ENCODE results near the gene GDPD4. TPM values are rescaled to one million over a fixed set of nuclear protein-coding genes. Genes with fewer than 3 reads are reported as not detected.

GDPD4 gene
- polyA plus RNA-seq, 1 experiment, result not detected

- H3K9me3 ChIP-seq (ENCODE audit: control insufficient read depth, insufficient read depth, low read length), result peaks cover 3% of the 10 kb centered on the region
- no peak for TF ChIP-seq CTCF (IDR thresholded peaks at IDR 0.05; ENCODE audit: low read depth, low read length)
- ChIA-PET POLR2A (interaction anchor here (0.7 kb wide), 1 partner anchor 13 kb away, joined by 3 read pairs; no protein-coding TSS in a partner anchor), CTCF (no interaction called here)
- no peak for DNase-seq (ENCODE audit: low read depth, low spot score)
- H3K27me3 ChIP-seq (ENCODE audit: control insufficient read depth, insufficient read depth, low read length), result no peaks in the 10 kb centered on the region
- no peak overlapping the region for H3K27ac ChIP-seq (ENCODE audit: low read depth, low read length)
- no peak overlapping the region for H3K4me3 ChIP-seq (ENCODE audit: low read depth, low read length)
Measured at GRCh38 chr11:77250881-77251640, 50.4 kb downstream of the GDPD4 start.

GRCh38 chr11:77249427-77249826 lies 52.1 kb downstream of the GDPD4 start:
- no peaks in the 10 kb centered on the region for H3K27me3 ChIP-seq (ENCODE audit: control insufficient read depth, insufficient read depth, low read length)
- no peak for TF ChIP-seq CTCF (IDR thresholded peaks at IDR 0.05; ENCODE audit: low read depth, low read length)
- POLR2A ChIA-PET, result no interaction called here
- peaks cover 3% of the 10 kb centered on the region for H3K9me3 ChIP-seq (ENCODE audit: control insufficient read depth, insufficient read depth, low read length)
- H3K4me3 ChIP-seq (ENCODE audit: low read depth, low read length), result no peak overlapping the region
- no peak for DNase-seq (ENCODE audit: low read depth, low spot score)
- H3K27ac ChIP-seq (ENCODE audit: low read depth, low read length), result no peak overlapping the region
- CTCF ChIA-PET, result interaction anchor here (0.7 to 1.1 kb wide), 3 partner anchors 54 to 299 kb away, joined by 3 read pairs; no protein-coding TSS in a partner anchor

- POLR2A ChIA-PET, result no interaction called here
- Histone ChIP-seq H3K27me3 (ENCODE audit: control insufficient read depth, insufficient read depth, low read length) (no peaks in the 10 kb centered on the region), H3K27ac (ENCODE audit: low read depth, low read length) (peak overlapping the region; percentile 62), H3K4me3 (ENCODE audit: low read depth, low read length) (no peak overlapping the region), H3K9me3 (ENCODE audit: control insufficient read depth, insufficient read depth, low read length) (no peaks in the 10 kb centered on the region)
- TF ChIP-seq CTCF (IDR thresholded peaks at IDR 0.05; ENCODE audit: low read depth, low read length), result no peak
- DNase-seq (ENCODE audit: low read depth, low spot score), result no peak
- CTCF ChIA-PET, result no interaction called here
Measured at GRCh38 chr11:77244277-77245027, 57.0 kb downstream of the GDPD4 start.

DNA sequence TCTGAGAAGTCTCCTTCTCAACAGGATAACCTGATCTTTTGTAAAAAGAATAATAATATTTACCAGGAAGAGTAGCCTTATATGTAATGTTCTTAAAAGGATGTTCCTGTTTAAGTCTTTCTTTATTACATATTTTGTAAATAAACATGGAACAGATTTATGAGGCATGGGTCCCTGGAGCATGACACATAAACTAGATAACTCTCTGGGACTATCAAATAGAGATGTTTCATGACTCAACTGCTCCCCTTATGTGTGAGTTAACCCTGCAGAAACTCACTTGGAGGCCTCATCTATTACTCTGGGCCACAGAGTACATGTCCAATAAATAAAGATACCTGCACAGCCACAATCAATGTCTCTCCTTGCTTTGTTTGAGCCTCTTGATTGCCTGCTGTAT lies 64.6 kb downstream of the GDPD4 start:
- Histone ChIP-seq H3K4me3 (ENCODE audit: low read depth, low read length) (no peak overlapping the region), H3K27me3 (ENCODE audit: control insufficient read depth, insufficient read depth, low read length) (no peaks in the 10 kb centered on the region), H3K9me3 (ENCODE audit: control insufficient read depth, insufficient read depth, low read length) (no peaks in the 10 kb centered on the region), H3K27ac (ENCODE audit: low read depth, low read length) (no peak overlapping the region)
- no peak for TF ChIP-seq CTCF (IDR thresholded peaks at IDR 0.05; ENCODE audit: low read depth, low read length)
- CTCF ChIA-PET, result interaction anchor here (0.6 to 1.4 kb wide), 2 partner anchors 89 to 189 kb away, joined by 3 read pairs; no protein-coding TSS in a partner anchor
- POLR2A ChIA-PET, result no interaction called here
- DNase-seq (ENCODE audit: low read depth, low spot score), result no peak

DNA sequence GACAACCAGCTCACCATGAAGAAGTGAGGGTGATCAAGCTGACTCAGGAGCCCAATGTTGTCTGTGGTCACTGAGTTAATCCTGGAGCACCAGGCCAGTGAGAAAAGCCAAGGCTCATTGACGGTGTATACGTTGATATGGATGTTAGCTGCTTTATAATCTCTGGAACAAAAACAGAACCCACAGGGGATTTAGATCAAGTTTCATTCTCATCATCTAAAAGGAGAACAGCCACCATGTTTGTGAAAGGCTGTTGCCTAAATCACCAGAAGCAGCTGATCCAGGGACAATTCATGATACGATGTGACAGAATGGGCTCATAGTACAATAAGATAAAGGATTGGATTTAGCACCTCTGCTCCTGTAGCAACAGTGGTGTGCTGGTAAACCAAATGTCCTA lies 68.5 kb downstream of the GDPD4 start:
- ChIA-PET POLR2A (interaction anchor here (0.7 kb wide), 1 partner anchor 179 kb away, joined by 7 read pairs; no protein-coding TSS in a partner anchor), CTCF (no interaction called here)

More for the DNA sequence above, 68.5 kb downstream of the GDPD4 start:
- Histone ChIP-seq H3K4me3 (ENCODE audit: low read depth, low read length) (no peak overlapping the region), H3K27me3 (ENCODE audit: control insufficient read depth, insufficient read depth, low read length) (no peaks in the 10 kb centered on the region), H3K27ac (ENCODE audit: low read depth, low read length) (no peak overlapping the region), H3K9me3 (ENCODE audit: control insufficient read depth, insufficient read depth, low read length) (no peaks in the 10 kb centered on the region)
- no peak for DNase-seq (ENCODE audit: low read depth, low spot score)
- no peak for TF ChIP-seq CTCF (IDR thresholded peaks at IDR 0.05; ENCODE audit: low read depth, low read length)

Data from AG04450 (cell line).